ENCODE results near the gene PLA2G5. TPM values are rescaled to one million over a fixed set of nuclear protein-coding genes. Genes with fewer than 3 reads are reported as not detected.

PLA2G5 gene
- total and polyA plus RNA-seq, 9 donors, result 19.3 to 141 (median 67.4) TPM

DNA sequence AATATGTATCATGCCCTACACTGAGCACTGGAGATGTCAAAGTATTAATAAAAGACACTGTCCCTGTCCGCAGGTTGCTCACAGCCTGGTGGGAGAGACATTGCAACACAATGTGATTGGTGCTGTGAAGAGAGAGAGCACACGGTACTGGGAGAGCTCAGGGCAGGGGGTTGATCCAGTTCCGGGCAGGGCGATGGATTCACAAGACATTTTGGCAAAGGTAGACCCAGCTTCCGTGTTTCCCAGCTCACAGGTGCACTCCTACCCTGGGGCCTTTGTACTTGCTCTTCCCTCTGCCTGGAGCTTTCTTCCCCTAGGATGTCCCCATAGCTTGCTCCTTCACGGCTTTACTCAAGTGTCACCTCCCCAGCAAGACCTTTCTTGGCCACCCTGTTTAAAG lies 1.4 kb downstream of the PLA2G5 start:
- TF ChIP-seq EP300 (IDR thresholded peaks at IDR 0.05), result no peak
- no peak for TF ChIP-seq POLR2A (IDR thresholded peaks at IDR 0.05)
- intact Hi-C loops (cut with DNase I), result no loop called here
- Histone ChIP-seq H3K36me3 (no peaks in the 10 kb centered on the region), H3K4me1 (ENCODE audit: insufficient read depth) (peaks cover 4% of the 10 kb centered on the region), H3K4me3 (no peak overlapping the region), H3K9me3 (no peaks in the 10 kb centered on the region), H3K27ac (no peak overlapping the region), H3K27me3 (no peaks in the 10 kb centered on the region)
- WGBS, 3 donors, result 91 to 92% (median 91%) methylated on average over 6 of the region's 6 CpGs
- DNase-seq, result no peak

DNA sequence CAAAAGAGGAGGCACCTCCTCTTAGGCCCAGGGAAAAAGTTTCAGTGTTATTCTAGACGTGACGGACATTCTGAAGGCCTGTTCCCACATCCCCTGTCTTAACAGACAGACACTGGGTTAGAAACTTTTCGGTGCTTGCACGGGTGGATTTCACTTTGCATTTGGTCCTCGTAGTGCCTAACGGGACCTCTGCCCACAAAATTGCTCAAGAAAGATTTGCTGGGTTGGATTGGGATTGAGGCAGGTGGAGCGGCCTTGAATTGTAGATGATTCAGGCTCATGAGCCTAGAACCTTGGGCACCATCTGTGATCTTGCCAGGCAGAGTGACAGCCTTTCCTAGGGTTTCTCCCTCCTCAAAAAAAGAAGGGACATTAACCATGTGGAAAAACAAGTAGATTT lies 2.8 kb downstream of the PLA2G5 start:
- no peak overlapping the region for H3K27ac ChIP-seq
- TF ChIP-seq, protein P1, sequence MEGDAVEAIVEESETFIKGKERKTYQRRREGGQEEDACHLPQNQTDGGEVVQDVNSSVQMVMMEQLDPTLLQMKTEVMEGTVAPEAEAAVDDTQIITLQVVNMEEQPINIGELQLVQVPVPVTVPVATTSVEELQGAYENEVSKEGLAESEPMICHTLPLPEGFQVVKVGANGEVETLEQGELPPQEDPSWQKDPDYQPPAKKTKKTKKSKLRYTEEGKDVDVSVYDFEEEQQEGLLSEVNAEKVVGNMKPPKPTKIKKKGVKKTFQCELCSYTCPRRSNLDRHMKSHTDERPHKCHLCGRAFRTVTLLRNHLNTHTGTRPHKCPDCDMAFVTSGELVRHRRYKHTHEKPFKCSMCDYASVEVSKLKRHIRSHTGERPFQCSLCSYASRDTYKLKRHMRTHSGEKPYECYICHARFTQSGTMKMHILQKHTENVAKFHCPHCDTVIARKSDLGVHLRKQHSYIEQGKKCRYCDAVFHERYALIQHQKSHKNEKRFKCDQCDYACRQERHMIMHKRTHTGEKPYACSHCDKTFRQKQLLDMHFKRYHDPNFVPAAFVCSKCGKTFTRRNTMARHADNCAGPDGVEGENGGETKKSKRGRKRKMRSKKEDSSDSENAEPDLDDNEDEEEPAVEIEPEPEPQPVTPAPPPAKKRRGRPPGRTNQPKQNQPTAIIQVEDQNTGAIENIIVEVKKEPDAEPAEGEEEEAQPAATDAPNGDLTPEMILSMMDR (IDR thresholded peaks at IDR 0.05), result no peak
- no peak for TF ChIP-seq POLR2A (IDR thresholded peaks at IDR 0.05)
- TF ChIP-seq EP300 (IDR thresholded peaks at IDR 0.05), result no peak
- no peak overlapping the region for H3K4me3 ChIP-seq
- DNase-seq, result no peak
- H3K4me1 ChIP-seq (ENCODE audit: insufficient read depth), result peaks cover 4% of the 10 kb centered on the region
- H3K27me3 ChIP-seq, result no peaks in the 10 kb centered on the region
- no peaks in the 10 kb centered on the region for H3K36me3 ChIP-seq
- WGBS, 3 donors, result 78 to 88% (median 78%) methylated on average over 7 of the region's 7 CpGs
- intact Hi-C loops (cut with DNase I), result no loop called here
- no peaks in the 10 kb centered on the region for H3K9me3 ChIP-seq

DNA sequence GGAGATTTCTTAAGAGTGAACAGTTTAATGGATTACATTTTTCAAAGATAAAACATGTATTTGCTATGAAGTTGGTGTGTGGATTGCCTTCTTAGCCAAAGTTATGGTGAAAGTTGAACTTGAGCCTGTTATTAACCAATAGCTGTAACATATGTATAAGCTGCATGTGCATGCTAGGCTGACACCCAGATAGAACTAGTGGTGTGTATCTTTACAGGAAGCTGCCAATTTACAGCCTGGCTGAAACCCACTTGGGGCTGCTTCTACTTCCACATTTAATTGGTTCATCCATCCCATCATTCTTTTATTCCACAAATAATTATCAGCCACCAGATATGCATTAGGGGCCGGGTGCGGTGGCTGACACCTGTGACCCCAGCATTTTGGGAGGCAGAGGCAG lies 3.3 kb downstream of the PLA2G5 start:
- H3K4me1 ChIP-seq (ENCODE audit: insufficient read depth), result peaks cover 4% of the 10 kb centered on the region
- TF ChIP-seq, protein P1 (IDR thresholded peaks at IDR 0.05), result no peak
- TF ChIP-seq EP300 (IDR thresholded peaks at IDR 0.05) (no peak), POLR2A (IDR thresholded peaks at IDR 0.05) (no peak)

DNA sequence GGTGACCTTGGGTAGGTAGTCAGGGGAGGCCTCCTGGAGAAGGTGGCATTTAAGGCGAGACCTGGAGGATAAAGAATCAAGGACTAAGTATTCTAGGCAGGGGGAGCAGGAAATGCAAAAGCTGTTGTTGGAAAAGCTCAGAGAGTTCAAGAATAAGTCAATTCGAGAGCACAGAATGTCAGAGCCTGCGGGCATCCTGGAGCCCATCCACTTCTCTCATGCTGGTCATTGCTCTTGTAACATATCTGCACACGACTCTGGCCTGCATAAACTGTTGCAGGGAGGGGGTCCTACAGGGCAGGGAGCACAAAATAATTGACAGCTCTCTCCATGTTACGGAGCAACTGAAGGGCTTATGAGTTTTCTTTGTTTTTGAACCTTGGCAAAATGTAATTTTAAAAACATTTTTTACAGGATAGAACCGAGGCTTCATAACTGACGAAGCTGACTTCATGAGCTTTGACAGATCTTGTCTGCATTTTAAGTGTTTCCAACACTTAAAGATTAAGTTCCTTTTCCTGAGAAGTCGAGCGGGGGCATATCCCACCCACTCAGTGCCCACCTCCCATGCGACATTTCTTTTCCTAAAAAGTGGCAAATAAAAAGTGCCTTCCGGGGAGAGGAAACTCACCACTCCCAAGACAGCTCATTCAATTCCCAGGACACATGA lies 4.2 kb downstream of the PLA2G5 start:
- Histone ChIP-seq H3K9me3 (no peaks in the 10 kb centered on the region), H3K4me1 (ENCODE audit: insufficient read depth) (peaks cover 4% of the 10 kb centered on the region), H3K4me3 (no peak overlapping the region), H3K27ac (no peak overlapping the region), H3K36me3 (no peaks in the 10 kb centered on the region), H3K27me3 (no peaks in the 10 kb centered on the region)
- intact Hi-C loops (cut with DNase I), result no loop called here
- WGBS, 3 donors, result 75 to 83% (median 81%) methylated on average over 11 of the region's 11 CpGs
- DNase-seq, result peak in 1 of 5 donors; percentile 9
- TF ChIP-seq EP300 (IDR thresholded peaks at IDR 0.05), result no peak
- TF ChIP-seq, protein P1 (IDR thresholded peaks at IDR 0.05), result no peak
- no peak for TF ChIP-seq POLR2A (IDR thresholded peaks at IDR 0.05)

More for the DNA sequence above, 3.3 kb downstream of the PLA2G5 start:
- Histone ChIP-seq H3K9me3 (no peaks in the 10 kb centered on the region), H3K36me3 (no peaks in the 10 kb centered on the region), H3K27me3 (no peaks in the 10 kb centered on the region), H3K4me3 (no peak overlapping the region), H3K27ac (no peak overlapping the region)
- DNase-seq, result peak in 1 of 5 donors; percentile 12
- intact Hi-C loops (cut with DNase I), result no loop called here
- WGBS, 3 donors, result 84 to 94% (median 92%) methylated on average over 2 of the region's 2 CpGs

DNA sequence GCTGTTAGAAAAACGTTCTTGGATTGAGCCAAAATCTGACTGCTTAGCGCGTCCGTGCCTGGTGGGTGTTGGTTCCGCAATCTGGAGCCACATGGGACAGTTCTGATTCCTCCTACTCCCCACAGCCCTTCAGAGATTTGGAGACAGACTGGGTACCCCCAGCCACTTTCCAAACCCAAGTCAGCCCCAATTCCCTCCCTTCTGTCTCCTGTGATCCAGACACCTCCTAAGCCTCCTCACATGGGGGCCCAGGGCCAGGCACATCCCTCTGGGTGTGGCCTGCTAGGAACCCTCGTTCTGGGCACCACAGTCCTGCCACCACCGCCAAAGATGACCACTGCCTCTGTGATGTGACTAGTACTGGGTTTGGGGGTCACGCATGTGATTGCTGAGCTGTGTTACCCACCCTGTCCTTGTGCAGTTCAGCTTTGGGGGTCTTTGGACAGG lies 4.8 kb downstream of the PLA2G5 start:
- Histone ChIP-seq H3K36me3 (no peaks in the 10 kb centered on the region), H3K27ac (no peak overlapping the region), H3K4me1 (ENCODE audit: insufficient read depth) (peaks cover 4% of the 10 kb centered on the region), H3K4me3 (no peak overlapping the region), H3K27me3 (no peaks in the 10 kb centered on the region), H3K9me3 (no peaks in the 10 kb centered on the region)
- DNase-seq, result peak in 1 of 5 donors; percentile 31
- intact Hi-C loops (cut with DNase I), result no loop called here
- WGBS, 3 donors, result 59 to 75% (median 61%) methylated on average over 8 of the region's 8 CpGs
- TF ChIP-seq POLR2A (IDR thresholded peaks at IDR 0.05), result no peak
- TF ChIP-seq, protein P1 (IDR thresholded peaks at IDR 0.05), result no peak
- no peak for TF ChIP-seq EP300 (IDR thresholded peaks at IDR 0.05)
